ENCODE data around the gene TJP2. TPM values are rescaled to one million over a fixed set of nuclear protein-coding genes. Genes with fewer than 3 reads are reported as not detected.

The TJP2 gene
- total RNA-seq, 1 experiment from 2014 or later, result 106 TPM

- DNase-seq (no peak), ATAC-seq (no peak)
- no peaks in the 10 kb centered on the region for H3K9me2 ChIP-seq (replicated peaks; ENCODE audit: low read length)
- H3K36me3 ChIP-seq (ENCODE audit: low read depth, low read length), result no peaks in the 10 kb centered on the region; the same call in 1 of the 2 replicates
- H3K9me3 ChIP-seq (ENCODE audit: low read length), result no peaks in the 10 kb centered on the region
- no peaks in the 10 kb centered on the region for H3K27me3 ChIP-seq (ENCODE audit: low read length)
- no peak overlapping the region for H3K9ac ChIP-seq (ENCODE audit: low read length)
- intact Hi-C loops (cut with micrococcal nuclease), result no loop called here
- H3K4me2 ChIP-seq (ENCODE audit: low read length), result no peak overlapping the region
- BruUV-seq (replicated peaks), result no TSS peak
- no peak overlapping the region for H3K4me3 ChIP-seq (ENCODE audit: low read length)
- H3K27ac ChIP-seq (ENCODE audit: low read length), result no peak overlapping the region
- TF ChIP-seq EZH2 (IDR thresholded peaks at IDR 0.05; ENCODE audit: low read length, unreplicated experiment) (no peak), CTCF (conservative IDR thresholded peaks at IDR 0.05; ENCODE audit: low read depth, low read length) (no peak), EZH2phosphoT487 (IDR thresholded peaks at IDR 0.05; ENCODE audit: borderline replicate concordance, low read length) (no peak)
- POLR2A ChIA-PET (ENCODE audit: unreplicated experiment), result no interaction called here
- no peaks in the 10 kb centered on the region for H3K4me1 ChIP-seq (ENCODE audit: insufficient read depth, low read length)
- H3K79me2 ChIP-seq (ENCODE audit: low read length), result no peaks in the 10 kb centered on the region
- CTCF ChIA-PET, result no interaction called here
- no peak overlapping the region for H2AFZ ChIP-seq (ENCODE audit: low read length)
- H3F3A ChIP-seq (ENCODE audit: low read length, unreplicated experiment), result no peaks in the 10 kb centered on the region
- H4K20me1 ChIP-seq (ENCODE audit: low read length), result no peaks in the 10 kb centered on the region
Observed at GRCh38 chr9:69253057-69253456, 79.0 kb downstream of the TJP2 start.

- Histone ChIP-seq H3K27ac (ENCODE audit: low read length) (no peak overlapping the region), H2AFZ (ENCODE audit: low read length) (no peak overlapping the region), H3K9me3 (ENCODE audit: low read length) (no peaks in the 10 kb centered on the region), H3K79me2 (ENCODE audit: low read length) (no peaks in the 10 kb centered on the region), H3K9ac (ENCODE audit: low read length) (no peak overlapping the region), H3K4me3 (ENCODE audit: low read length) (no peak overlapping the region), H3K36me3 (ENCODE audit: low read depth, low read length) (no peaks in the 10 kb centered on the region; the same call in 1 of the 2 replicates), H4K20me1 (ENCODE audit: low read length) (no peaks in the 10 kb centered on the region), H3K4me2 (ENCODE audit: low read length) (no peak overlapping the region), H3K9me2 (replicated peaks; ENCODE audit: low read length) (no peaks in the 10 kb centered on the region), H3F3A (ENCODE audit: low read length, unreplicated experiment) (no peaks in the 10 kb centered on the region), H3K27me3 (ENCODE audit: low read length) (no peaks in the 10 kb centered on the region), H3K4me1 (ENCODE audit: insufficient read depth, low read length) (no peaks in the 10 kb centered on the region)
- CTCF ChIA-PET, result no interaction called here
- DNase-seq (no peak), ATAC-seq (no peak)
- POLR2A ChIA-PET (ENCODE audit: unreplicated experiment), result no interaction called here
- BruUV-seq (replicated peaks), result no TSS peak
- intact Hi-C loops (cut with micrococcal nuclease), result no loop called here
- TF ChIP-seq CTCF (conservative IDR thresholded peaks at IDR 0.05; ENCODE audit: low read depth, low read length), result no peak
- no peak for TF ChIP-seq EZH2 (IDR thresholded peaks at IDR 0.05; ENCODE audit: low read length, unreplicated experiment)
- no peak for TF ChIP-seq EZH2phosphoT487 (IDR thresholded peaks at IDR 0.05; ENCODE audit: borderline replicate concordance, low read length)
Observed at GRCh38 chr9:69254223-69254622, 80.1 kb downstream of the TJP2 start.

GRCh38 chr9:69255591-69255990, 81.5 kb downstream of the TJP2 start:
- no TSS peak for BruUV-seq (replicated peaks)
- Histone ChIP-seq H3K27ac (ENCODE audit: low read length) (no peak overlapping the region), H3K27me3 (ENCODE audit: low read length) (no peaks in the 10 kb centered on the region), H4K20me1 (ENCODE audit: low read length) (no peaks in the 10 kb centered on the region), H3K9me3 (ENCODE audit: low read length) (no peaks in the 10 kb centered on the region), H2AFZ (ENCODE audit: low read length) (no peak overlapping the region), H3K9ac (ENCODE audit: low read length) (no peak overlapping the region), H3K4me1 (ENCODE audit: insufficient read depth, low read length) (no peaks in the 10 kb centered on the region), H3K4me3 (ENCODE audit: low read length) (no peak overlapping the region), H3K79me2 (ENCODE audit: low read length) (no peaks in the 10 kb centered on the region), H3K9me2 (replicated peaks; ENCODE audit: low read length) (no peaks in the 10 kb centered on the region), H3K36me3 (ENCODE audit: low read depth, low read length) (no peaks in the 10 kb centered on the region; the same call in 1 of the 2 replicates), H3F3A (ENCODE audit: low read length, unreplicated experiment) (no peaks in the 10 kb centered on the region), H3K4me2 (ENCODE audit: low read length) (no peak overlapping the region)
- DNase-seq, result no peak
- CTCF ChIA-PET, result no interaction called here
- no peak for ATAC-seq
- TF ChIP-seq EZH2phosphoT487 (IDR thresholded peaks at IDR 0.05; ENCODE audit: borderline replicate concordance, low read length) (no peak), EZH2 (IDR thresholded peaks at IDR 0.05; ENCODE audit: low read length, unreplicated experiment) (no peak), CTCF (conservative IDR thresholded peaks at IDR 0.05; ENCODE audit: low read depth, low read length) (no peak)
- POLR2A ChIA-PET (ENCODE audit: unreplicated experiment), result no interaction called here
- intact Hi-C loops (cut with micrococcal nuclease), result no loop called here

All from PC-3 (cell line).